PC-9 (cell line): ENCODE results near the gene PLEKHF1.

Experiments
- EZH2 ChIP-seq: fragments of 200-600 bp; sonication (generic); IDR thresholded peaks from 2 replicates; pipeline ENCODE4 v1.8.0; 2017; ENCODE audit warnings: antibody characterized with exemption, low read depth
- TF ChIP-seq, protein P1 (sequence below): fragments of 200-600 bp; sonication (generic); conservative IDR thresholded peaks from 2 replicates; pipeline ENCODE4 v1.6.1; 2017; ENCODE audit warnings: mixed run types, antibody characterized with exemption, mild to moderate bottlenecking, moderate library complexity

DNA sequence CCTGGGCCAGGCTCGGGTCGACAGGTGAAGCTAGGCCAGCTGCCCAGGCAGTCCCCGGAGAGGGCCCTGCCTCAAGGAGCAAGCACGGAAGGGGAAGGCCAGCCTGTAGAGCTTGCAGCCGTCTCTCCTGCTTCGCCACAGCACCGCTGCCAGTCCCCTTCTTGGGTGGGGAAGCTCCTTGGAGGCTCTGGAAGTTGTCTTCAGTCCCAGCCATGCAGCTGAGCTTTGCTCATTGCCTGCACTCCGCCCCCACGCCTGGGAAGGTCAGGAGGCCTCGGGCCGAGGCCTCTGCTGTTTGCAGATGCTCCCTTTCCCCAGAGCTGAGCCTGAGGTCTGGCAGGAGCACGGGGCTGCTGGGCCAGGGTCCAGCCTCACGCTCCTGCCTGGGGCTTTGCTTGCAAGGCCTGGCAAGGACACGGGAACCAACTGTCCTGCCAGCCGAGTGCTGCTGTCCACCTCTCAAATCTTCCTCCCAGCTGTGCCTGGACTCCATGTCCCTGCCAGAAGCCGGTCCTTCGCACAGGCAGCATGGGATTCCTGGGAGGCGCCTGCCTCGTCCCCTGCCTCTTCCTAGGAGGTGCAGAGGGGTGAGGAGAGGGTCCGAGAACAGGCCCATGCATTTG lies 13.3 kb downstream of the PLEKHF1 start:
- TF ChIP-seq, protein P1, sequence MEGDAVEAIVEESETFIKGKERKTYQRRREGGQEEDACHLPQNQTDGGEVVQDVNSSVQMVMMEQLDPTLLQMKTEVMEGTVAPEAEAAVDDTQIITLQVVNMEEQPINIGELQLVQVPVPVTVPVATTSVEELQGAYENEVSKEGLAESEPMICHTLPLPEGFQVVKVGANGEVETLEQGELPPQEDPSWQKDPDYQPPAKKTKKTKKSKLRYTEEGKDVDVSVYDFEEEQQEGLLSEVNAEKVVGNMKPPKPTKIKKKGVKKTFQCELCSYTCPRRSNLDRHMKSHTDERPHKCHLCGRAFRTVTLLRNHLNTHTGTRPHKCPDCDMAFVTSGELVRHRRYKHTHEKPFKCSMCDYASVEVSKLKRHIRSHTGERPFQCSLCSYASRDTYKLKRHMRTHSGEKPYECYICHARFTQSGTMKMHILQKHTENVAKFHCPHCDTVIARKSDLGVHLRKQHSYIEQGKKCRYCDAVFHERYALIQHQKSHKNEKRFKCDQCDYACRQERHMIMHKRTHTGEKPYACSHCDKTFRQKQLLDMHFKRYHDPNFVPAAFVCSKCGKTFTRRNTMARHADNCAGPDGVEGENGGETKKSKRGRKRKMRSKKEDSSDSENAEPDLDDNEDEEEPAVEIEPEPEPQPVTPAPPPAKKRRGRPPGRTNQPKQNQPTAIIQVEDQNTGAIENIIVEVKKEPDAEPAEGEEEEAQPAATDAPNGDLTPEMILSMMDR: no peak
- TF ChIP-seq EZH2: no peak
